Measurements from ENCODE around the gene MBTD1.
"Not testable (repeated sequence)": the region's sequence is repeated elsewhere in the genome, so short reads cannot be mapped to it uniquely, and the experiment has no call there.

The MBTD1 gene

GRCh38 chr17:51189162-51189561, 70.7 kb downstream of the MBTD1 start:
- DNase-seq (ENCODE audit: low read depth in 3 of 3), result no peak

- no peak for DNase-seq (ENCODE audit: low read depth in 3 of 3)
These were observed 71.5 kb downstream of the MBTD1 start for GRCh38 chr17:51188271-51188833.

DNA sequence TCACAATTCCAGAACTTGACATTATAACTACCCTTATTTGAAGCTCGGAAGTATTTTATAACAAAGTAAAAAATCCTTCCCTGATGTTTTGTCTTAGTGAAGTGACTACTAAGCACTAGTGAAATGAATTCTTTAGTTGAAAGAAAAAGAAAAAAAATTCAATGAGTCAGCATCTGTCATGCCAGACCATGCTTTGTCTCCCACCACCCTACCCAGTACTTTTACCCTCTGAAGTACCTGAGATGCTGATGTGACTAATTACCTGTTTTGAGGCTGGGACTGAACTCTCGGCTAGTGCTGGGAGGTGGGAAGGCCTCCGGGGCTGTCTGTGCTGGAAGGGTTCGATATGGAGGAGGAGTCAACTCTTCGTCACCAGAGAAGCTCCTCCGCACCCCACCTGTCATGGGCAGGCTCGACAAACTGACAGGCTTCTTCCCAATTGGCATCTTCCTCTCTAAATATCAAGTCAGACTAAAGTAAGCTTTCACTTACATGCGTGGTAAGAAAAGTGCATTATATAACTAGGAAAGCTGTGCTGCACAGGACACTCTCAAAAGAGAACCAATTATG, 74.0 kb downstream of the MBTD1 start:
- no peak for DNase-seq (ENCODE audit: low read depth in 3 of 3)

DNA sequence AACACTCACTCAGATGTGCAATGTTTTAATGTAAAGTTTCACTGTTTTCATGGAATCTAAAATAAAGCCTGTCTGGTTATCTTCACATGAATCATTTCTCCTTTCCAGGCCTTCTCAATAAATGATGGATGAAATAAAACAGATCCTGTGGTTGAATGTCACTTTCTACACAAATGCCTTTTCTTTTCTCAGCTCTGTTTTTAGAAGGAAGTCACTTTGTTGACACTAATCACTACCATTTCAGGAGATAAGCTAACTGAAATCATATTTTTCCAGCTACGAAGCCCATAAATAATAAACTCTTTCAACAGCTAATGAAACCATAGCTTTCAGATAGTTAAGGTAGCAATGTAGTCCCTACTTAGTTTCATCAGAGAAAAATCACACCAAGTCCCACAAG, 75.7 kb downstream of the MBTD1 start:
- no peak for DNase-seq (ENCODE audit: low read depth in 3 of 3)

GRCh38 chr17:51180486-51180885, 79.4 kb downstream of the MBTD1 start:
- DNase-seq (ENCODE audit: low read depth in 3 of 3), result no peak

- DNase-seq (ENCODE audit: low read depth in 3 of 3), result not testable (repeated sequence)
These were observed 87.8 kb downstream of the MBTD1 start for GRCh38 chr17:51172030-51172429.

DNA sequence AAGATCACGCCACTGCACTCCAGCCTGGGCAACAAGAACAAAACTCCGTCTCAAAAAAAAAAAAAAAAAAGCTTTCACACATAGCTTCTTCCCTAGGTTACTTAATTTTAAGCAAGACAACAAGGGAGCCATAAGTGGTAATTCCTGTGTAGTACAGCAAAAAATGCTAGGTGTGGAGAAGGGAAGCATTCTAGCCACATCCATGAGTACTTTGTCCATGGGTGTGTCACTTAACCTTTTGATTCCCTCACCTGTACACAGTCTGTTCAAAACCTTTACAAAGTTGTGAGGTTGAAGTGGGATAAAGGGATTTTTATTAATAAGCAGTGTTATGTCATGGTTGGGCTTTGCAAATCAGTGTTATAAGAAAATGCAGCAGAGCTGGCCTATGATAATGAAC, 89.1 kb downstream of the MBTD1 start:
- no peak for DNase-seq (ENCODE audit: low read depth in 3 of 3)

- DNase-seq (ENCODE audit: low read depth in 3 of 3), result no peak
These were observed 90.5 kb downstream of the MBTD1 start for GRCh38 chr17:51169340-51169739.

- DNase-seq (ENCODE audit: low read depth in 3 of 3), result peak; percentile 45 to 70 (median 58)
These were observed 92.6 kb downstream of the MBTD1 start for GRCh38 chr17:51166987-51167931.

DNA sequence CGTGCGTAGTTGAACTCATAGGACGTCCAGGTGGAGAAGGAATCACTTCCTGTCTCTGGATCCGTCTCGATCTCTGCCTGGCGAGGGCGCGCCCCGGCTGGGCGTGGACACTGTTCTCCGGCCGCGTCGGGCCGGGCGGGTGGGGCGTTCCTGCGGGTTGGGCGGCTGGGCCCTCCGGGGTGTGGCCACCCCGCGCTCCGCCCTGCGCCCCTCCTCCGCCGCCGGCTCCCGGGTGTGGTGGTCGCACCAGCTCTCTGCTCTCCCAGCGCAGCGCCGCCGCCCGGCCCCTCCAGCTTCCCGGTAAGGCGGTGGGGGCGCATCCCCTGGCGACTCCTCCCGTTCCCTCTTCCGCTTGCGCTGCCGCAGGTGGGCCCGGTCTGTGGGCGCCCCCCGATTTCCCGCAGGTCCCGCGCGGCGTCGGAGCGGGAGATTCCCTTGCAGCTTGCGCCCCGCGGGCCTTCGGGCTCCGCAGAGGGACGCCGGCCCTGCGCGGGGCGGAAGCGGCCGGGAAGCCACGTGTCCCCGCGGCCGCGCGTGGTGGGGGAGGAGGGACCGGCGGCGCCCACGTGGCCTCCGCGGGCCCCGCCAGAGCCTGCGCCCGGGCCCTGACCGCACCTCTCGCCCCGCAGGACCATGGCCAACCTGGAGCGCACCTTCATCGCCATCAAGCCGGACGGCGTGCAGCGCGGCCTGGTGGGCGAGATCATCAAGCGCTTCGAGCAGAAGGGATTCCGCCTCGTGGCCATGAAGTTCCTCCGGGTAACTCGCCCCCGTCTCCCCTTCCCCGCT, 93.5 kb downstream of the MBTD1 start, which contains the start of gene NME2:
TSS of gene NME2 (plus strand) at position 214 of the 789 bp plus-strand sequence. CDS start at position 634, 420 bp downstream.
- DNase-seq (ENCODE audit: low read depth in 3 of 3), result peak; percentile 34 to 81 (median 60)

GRCh38 chr17:51165680-51166197, 94.1 kb downstream of the MBTD1 start:
- no peak for DNase-seq (ENCODE audit: low read depth in 3 of 3)

DNA sequence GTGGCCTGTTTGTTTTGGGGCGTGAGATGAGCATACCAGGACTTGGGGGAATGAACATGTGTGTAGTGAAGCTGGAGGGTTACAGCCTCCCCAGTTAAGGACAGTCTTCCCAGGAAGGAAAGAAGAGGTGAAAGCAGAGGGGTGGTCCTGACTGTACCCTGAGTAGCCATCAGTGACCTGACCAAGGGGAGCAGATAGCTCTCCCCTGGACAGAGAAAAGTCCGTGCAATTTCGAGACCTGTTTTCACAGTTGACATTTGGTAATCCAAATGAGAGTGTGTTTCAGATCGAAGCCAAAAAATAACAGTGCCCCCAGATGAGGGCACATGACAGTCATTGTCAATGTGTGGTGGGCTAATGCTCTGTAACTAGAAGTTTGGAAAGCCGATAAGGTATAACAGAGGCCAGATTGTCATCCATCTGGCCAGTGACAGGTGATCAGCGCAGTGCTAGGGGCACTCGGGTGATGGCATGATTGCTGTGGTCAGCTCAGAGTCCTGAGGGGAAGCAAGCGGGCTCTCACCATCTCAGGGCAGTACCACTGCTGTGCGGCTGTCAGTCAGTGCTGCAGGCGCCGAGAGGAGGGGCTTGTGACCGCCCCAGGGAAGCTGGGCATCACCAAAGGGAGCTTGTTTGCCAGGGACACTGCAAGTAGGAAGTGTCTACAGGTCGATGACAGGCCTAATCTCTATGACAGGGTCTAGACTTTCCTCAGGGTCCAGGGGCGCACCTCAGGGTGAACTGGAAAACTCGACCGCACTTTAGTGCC, 94.8 kb downstream of the MBTD1 start:
- no peak for DNase-seq (ENCODE audit: low read depth in 3 of 3)

DNA sequence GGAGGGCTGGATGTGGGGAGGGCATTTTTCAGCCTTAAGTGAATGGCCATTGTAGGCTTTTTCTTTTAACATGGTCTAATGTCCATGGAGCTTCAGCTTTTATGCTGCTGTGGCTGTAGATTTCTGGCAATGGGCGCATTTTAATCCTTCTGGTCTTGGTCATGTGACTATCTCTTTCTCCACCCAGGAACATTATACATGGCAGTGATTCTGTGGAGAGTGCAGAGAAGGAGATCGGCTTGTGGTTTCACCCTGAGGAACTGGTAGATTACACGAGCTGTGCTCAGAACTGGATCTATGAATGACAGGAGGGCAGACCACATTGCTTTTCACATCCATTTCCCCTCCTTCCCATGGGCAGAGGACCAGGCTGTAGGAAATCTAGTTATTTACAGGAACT, 98.3 kb downstream of the MBTD1 start:
- DNase-seq (ENCODE audit: low read depth in 3 of 3), result no peak

DNA sequence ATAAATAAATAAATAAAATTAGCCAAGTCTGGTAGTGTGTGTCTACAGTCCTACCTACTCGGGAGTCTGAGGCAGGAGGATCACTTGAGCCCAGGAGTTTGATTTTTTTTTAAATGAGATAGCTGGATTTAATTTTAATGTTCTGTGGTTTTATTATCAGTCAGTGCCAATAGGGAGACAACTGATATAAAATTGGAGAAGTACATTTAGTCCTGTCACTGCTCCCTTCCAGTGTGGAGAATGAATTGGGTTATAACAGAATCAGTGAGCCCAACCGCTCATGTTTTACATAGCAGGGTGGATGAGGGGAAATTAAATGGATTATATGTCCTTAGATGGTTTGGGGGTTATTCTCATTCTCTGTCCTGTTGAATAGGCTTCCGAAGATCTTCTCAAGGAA, 100.2 kb downstream of the MBTD1 start:
- DNase-seq (ENCODE audit: low read depth in 3 of 3), result no peak

DNA sequence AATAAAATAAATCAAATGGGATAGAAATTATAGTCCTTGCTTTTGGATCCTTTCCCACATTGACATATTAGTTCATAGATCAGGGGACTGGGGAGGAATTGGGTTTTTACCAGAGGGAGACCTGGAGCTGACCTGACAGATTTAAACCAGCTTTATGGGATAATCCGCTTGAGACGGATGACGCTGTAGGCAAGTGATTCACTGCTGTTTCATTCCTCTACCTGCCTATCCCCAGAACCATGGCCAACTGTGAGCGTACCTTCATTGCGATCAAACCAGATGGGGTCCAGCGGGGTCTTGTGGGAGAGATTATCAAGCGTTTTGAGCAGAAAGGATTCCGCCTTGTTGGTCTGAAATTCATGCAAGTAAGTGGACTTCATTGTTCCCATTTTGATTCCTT, 104.4 kb downstream of the MBTD1 start:
- DNase-seq (ENCODE audit: low read depth in 3 of 3), result no peak

DNA sequence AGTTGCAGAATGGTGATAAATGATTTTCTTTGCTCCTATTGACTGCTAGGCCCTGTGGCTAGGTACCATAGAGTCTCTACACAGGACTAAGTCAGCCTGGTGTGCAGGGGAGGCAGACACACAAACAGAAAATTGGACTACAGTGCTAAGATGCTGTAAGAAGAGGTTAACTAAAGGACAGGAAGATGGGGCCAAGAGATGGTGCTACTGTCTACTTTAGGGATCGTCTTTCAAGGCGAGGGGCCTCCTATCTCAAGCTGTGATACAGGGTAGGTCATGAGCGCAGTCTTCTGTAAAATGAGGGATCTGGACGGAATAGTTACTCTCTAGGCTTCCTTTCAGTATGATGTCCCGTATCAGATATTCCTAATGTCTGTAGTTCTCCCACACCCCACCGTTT, 105.7 kb downstream of the MBTD1 start:
- DNase-seq (ENCODE audit: low read depth in 3 of 3), result no peak

DNA sequence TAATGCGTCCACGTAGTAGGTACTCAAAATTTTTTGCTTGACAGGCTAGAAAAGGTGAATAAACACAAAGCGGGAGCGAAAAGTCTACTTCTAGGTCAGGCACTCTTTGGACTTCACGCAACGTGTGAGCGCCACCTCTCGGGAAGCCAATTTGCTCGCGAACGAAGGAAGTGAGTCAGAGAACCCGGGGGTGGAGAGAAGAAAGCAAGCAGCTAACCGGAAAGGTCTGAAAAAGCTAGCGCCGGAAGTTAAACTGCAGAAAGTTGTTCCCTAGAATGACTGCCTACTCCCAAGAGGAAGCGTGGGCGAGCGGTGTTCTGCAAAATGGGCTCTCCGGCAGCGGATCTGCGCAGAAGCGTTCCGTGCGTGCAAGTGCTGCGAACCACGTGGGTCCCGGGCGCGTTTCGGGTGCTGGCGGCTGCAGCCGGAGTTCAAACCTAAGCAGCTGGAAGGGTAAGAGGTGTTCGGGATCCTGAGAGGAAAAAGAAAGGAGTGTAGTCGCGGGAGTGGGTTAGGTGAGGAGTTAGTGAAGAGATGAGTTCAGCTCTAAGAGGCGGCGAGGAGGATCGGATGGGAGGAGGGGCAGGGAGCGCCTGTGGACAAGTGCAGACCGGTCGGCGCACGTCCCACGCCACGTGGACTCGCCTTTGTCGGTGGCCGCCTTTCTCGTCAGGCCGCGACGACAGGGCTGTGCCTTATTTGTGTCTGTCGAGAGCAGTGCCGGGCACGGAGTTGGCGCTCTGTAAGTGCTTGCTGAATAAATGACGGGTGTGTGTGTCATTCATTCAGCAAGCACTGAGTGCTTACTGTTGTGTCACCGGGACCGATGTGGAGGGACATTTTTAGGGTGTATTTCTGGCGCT, 106.4 kb downstream of the MBTD1 start, which contains the start of gene NME1:
TSS of gene NME1 (plus strand) at position 350 of the 863 bp plus-strand sequence. CDS start 2,096 bp downstream, outside the sequence.
- DNase-seq (ENCODE audit: low read depth in 3 of 3), result peak; percentile 90 to 96 (median 96)

DNA sequence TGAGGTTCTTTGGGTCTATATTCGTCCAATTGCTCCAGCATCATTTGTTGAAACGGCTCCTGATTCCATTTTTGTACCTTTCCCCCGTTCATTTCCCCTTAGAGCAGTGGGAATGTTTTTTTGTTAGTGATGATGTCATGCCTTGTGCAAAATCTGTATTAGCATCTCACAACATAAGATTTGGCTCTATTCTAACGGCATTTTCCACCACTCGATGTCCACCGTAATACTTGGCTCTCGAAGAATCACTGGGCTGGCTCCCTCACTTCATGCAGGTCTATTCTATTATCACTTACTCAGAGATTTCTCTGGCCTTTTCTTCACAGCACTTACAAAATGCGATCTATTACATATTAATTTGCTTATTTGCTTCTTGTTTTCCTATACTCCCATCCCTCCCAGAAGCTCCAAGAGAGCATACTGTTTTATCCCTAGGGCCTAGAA, 107.1 kb downstream of the MBTD1 start:
- no peak for DNase-seq (ENCODE audit: low read depth in 3 of 3)

GRCh38 chr17:51150932-51151331, 108.9 kb downstream of the MBTD1 start:
- no peak for DNase-seq (ENCODE audit: low read depth in 3 of 3)

GRCh38 chr17:51149163-51149562, 110.7 kb downstream of the MBTD1 start:
- DNase-seq (ENCODE audit: low read depth in 3 of 3), result no peak

All from stimulated activated CD4-positive, alpha-beta T cell treated with anti-CD3 and anti-CD28 coated beads, TNF-alpha, amount 100 ng/mL, for 24 hours (primary cell).